H1 (cell line): ENCODE results near the gene DENND2D.

Source experiments
- CREB1 ChIP-seq: IDR thresholded peaks from 2 replicates; pipeline ENCODE4 v1.6.1; 2012; ENCODE audit warnings: inconsistent platforms
- EP300 ChIP-seq, 2 experiments: IDR thresholded peaks; 1 replicate in 1 of 2; 2 replicates in 1 of 2; pipeline ENCODE4 v1.6.1; 2011 to 2012; ENCODE audit warnings: low read depth in 2 of 2, low read length in 2 of 2, mild to moderate bottlenecking in 2 of 2, borderline replicate concordance in 1 of 2, inconsistent platforms in 1 of 2, moderate library complexity in 1 of 2
- POLR2A ChIP-seq, 2 experiments: IDR thresholded peaks; 1 replicate in 1 of 2; 2 replicates in 1 of 2; pipeline ENCODE4 v1.6.1; 2011; ENCODE audit warnings: low read depth in 2 of 2, low read length in 2 of 2, mild to moderate bottlenecking in 2 of 2; ENCODE audit errors: control extremely low read depth in 1 of 2
- ZNF274 ChIP-seq: IDR thresholded peaks from 2 replicates; pipeline ENCODE4 v1.7.0; 2012; ENCODE audit warnings: low read length, borderline replicate concordance; ENCODE audit errors: extremely low read depth

DNA sequence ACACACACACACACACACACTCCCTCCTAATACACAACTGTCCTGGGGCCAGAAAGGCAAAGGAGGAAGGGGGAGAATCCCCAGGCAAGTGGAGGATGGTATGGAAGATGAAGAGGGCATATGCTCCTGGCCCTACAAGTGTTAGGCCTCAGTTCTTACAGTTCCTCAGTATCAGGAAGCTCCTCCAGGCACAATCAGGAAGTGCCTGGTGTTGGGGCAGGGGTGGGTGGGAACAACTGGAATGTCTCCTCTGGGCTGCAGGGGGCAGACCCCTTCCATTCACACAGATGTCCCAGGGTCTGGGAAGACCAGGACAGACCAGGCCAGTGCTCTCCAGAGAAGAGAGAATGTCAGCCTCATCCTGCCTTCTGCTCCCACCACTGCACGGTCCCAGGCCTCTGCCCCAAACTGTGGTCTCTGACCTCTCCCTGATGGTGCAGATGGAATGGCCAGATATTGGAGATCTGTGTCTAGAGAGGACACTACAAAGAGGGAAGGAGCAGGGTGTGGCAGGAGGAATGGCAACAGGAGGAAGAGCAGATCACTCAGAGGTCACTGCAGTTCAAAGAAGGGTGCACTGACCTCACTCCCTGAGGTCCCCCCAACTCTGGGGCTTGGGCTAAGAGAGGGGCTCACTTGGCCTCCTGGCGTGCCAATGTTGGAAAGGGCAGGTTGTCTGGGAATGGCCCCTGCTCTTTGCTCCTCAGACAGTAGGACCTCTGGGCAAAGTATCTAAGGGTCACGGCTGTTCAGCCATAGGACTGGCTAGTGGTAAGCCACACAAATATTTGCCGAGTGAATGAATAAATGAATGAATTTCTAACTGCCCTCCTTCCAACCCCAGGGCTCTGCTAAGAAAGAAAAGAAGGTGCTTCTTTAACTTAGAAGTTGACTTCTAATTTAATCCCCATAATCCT is 2.5 kb upstream of the DENND2D start:
- TF ChIP-seq EP300 (IDR thresholded peaks at IDR 0.05; ENCODE audit: borderline replicate concordance in 1 of 2, low read depth in 2 of 2, low read length in 2 of 2) = no peak
- no peak for TF ChIP-seq ZNF274
- TF ChIP-seq POLR2A (IDR thresholded peaks at IDR 0.05; ENCODE audit: control extremely low read depth in 1 of 2, low read depth in 2 of 2, low read length in 2 of 2) = no peak
- TF ChIP-seq CREB1 = no peak
